Fibroblast of skin of scalp (primary cell): ENCODE measurements around the gene CDKN2AIPNL.
"Not testable (repeated sequence)": the region's sequence is repeated elsewhere in the genome, so short reads cannot be mapped to it uniquely, and the experiment has no call there.

Experiments used
- DNase-seq: peaks from one replicate; pipeline ENCODE4 v3.0.0-alpha.2; 2013

Gene CDKN2AIPNL

DNA sequence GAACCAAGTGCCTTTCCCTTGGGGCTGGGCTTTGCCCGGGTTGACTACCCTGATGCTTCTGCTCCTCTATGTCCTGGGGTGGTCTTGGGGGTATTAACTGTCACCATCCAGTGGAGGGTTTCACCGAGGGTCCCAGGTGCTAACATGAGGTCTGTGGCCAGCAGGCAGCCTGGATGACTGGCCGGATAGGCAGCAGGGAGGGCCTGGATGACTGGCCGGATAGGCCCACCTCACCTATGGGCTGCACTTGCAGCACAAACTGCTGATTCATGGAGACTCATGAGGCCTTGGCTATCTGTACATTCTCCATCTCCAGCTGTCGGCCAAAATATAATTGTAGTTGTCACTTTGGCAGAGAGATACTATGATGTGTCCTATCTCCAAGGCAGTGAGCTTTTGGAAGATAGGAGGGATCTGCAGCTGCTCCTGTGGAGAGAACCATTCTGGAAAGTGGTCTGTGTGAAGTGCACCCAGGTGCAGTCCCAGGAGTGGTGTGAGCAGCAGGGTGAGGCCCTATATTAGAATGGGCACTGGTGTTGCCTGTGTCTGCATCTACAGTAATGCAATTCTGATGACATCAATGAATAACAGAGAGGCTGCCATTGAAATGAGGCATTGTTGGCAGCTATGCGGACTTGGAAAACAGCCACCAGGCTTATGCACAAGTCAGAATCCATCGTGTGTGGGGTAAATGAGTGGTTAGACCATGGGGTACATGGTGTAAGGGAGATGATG lies 26.3 kb upstream of the CDKN2AIPNL start:
- DNase-seq = peak; percentile 80

DNA sequence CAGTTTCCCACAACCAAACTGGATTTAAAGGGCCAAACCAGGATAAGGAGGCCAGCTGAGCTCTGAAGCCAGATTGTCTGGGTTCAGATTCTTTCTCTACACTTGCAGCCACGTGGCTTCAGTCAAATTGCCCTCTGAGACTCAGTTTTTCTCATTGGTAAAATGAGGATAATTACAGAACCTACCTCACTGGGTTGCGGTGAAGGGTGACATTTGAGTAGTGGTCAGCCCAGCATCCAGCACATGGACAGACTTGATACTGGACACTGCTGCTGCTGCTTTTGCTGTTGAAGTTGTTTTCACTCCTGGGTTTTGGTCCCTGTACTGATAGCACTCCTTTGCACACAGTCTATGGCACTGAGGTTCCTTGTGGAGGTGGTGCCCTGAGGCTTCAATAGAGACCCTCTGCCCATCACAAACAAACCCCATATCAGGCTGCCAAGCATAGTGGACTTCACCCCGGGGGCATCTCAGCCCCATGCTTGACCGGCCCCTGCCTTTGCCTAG lies 25.7 kb upstream of the CDKN2AIPNL start:
- no peak for DNase-seq

- peak; percentile 76 for DNase-seq
Observed at GRCh38 chr5:134436523-134437339, 25.1 kb upstream of the CDKN2AIPNL start.

DNA sequence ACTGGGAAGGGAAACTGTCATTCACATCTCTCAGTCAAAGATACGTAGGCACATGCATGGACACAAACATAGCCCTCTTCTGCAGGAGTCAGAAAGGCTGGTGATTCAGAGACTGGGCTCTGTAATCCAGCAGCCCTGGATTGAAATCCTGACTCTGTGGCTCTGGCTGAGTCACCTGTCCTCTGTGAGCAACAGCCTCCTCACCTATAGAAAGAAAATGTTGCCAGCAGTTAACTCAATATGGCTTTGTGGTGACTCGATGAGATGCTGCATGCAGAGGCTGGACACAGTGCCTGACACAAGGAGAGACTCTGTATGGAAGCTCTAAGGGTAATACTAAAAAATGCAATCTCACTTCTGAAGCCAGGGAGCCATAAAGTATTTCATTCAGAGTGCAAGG lies 23.9 kb upstream of the CDKN2AIPNL start:
- DNase-seq = no peak

DNA sequence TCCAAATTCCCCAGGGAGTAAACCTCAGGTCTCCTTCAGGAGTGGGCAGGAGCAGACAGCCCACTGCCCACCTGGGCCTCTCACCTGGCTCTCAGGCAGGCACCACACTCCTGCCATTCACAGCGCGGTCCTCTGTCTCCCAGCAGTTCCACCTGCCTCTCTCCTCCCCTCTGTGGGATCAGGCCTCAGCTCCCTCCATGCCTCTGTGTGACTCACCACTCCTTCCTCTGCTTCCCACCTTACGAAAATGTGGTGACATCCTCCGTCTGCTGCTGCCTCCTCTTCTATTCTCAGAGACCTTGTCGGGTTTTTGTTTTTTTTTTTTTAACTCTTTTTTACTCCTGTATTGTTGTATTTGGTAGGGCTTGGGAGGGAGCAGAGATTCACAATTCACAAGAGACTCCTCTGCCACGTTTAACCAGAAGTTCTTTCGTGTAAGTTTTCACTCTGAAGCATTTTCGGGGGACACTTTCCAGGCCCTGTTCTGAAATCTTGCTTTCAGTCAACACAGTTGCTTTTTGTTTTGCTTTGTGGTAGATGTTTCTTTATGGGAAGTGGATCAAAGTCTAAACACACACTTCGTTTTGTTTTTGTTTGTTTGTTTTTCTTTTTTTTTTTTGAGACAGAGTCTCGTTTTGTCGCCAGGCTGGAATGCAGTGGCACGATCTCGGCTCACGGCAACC lies 21.1 kb upstream of the CDKN2AIPNL start:
- DNase-seq = no peak

GRCh38 chr5:134432174-134432573 lies 20.5 kb upstream of the CDKN2AIPNL start:
- no peak for DNase-seq

DNA sequence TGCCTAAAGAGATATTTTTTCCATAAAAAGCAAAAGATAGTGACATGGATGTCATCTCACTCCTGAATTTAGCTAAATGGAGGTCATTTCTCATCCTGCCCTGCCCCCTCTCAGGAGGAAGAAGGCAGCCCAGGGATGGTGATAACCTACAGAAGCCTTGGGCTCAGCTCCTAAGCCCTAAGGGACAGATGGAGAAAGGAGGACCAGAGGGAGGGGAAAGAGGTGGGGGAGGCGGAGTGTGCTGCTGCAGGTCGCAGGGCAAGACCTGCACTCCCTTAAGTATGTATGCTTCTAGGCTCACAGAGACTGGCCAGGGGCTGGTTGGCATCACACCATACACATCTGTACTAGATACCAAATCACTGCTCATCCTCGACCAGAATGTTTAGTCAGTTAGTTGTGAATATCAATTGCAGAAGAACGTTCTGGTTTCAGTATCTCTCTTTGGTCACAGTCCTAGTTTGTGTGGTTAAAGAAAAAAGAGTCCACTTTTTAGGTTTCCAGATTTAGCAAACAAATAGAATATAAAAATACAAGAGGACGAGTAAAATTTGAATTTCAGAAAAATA lies 18.4 kb upstream of the CDKN2AIPNL start:
- DNase-seq = no peak

DNA sequence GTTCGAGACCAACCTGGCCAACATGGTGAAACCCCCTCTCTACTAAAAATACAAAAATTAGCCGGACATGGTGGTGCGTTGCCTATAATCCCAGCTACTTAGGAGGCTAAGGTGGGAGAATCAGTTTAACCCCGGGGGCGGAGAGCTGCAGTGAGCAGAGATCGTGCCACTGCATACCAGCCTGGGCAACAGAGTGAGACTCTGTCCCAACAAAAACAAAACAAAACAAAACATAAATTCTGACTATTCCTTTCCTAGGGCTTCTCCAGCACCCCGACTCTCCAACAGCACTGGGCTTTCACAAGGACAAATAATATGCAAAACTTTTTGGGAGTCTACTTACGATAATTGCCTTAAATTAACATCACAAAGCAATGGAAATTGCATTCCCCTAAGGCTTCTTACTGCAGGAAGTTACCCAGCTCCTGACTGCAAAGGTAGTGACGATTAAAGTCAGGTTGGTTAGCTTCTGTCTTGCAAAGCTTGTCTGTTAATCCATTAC lies 15.9 kb upstream of the CDKN2AIPNL start:
- no peak for DNase-seq

DNA sequence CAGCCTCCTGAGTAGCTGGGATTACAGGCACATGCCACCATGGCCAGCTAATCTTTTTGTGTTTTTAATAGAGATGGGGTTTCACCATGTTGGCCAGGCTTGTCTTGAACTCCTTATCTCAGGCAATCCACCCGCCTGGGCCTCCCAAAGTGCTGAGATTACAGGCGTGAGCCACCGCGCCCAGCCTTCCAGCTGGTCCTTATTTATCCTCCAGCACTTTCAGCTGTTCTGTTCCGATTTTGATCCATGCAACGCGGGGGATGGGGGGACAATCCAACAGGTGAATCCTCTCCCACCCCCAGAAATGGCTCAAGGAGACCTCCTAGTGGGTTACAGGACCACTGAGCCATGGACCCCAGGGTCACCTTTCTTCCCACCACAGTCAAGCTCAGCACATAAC lies 14.7 kb upstream of the CDKN2AIPNL start:
- DNase-seq = no peak

DNA sequence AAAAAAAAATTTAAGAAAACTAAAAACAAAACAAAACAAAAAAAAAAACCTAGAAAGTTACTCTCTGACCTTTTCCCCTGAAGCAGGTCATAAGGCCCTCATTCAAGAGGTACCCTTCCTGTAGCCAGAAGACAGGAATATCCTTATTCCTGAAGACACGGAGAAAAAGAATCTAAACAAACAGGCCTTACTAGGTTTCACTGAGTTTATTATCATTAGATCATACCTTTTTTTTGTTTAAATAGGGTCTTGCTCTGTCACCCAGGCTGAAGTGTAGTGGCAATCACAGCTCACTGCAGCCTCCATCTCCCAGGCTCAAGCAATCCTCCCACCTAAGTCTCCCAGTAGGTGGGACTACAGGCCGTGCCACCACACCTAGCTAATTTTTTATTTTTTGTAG lies 11.7 kb upstream of the CDKN2AIPNL start:
- no peak for DNase-seq

GRCh38 chr5:134422791-134423365 lies 11.2 kb upstream of the CDKN2AIPNL start:
- no peak for DNase-seq

DNA sequence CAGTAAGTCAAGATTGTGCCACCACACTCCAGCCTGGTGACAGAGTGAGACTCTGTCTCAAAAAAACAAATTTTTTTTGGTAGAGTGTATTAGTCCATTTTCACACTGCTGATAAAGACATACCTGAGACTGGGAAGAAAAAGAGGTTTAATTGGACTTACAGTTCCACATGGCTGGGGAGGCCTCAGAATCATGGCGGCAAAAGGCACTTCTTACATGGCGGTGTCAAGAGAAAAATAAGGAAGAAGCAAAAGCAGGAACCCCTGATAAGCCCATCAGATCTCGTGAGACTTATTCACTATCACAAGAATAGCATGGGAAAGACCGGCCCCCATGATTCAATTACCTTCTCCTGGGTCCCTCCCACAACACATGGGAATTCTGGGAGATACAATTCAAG lies 9.4 kb upstream of the CDKN2AIPNL start:
- not testable (repeated sequence) for DNase-seq

DNA sequence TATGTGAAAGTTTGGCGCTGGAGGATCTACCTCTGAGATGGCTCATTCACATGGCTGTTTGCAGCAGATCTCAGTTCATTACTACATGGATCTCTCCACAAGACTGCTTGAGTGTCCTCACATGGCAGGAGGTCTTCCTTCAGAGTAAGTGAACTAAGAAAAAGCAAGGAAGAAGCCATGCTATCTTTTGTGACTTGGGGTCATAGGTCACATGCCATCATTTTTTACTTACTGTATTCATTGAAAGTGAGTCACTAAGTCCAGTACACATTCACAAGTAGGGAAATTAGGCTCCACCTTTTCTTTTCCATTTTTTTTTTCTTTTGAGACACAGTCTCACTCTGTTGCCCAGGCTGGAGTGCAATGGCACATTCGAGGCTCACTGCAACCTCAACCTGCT lies 8.7 kb upstream of the CDKN2AIPNL start:
- no peak for DNase-seq

DNA sequence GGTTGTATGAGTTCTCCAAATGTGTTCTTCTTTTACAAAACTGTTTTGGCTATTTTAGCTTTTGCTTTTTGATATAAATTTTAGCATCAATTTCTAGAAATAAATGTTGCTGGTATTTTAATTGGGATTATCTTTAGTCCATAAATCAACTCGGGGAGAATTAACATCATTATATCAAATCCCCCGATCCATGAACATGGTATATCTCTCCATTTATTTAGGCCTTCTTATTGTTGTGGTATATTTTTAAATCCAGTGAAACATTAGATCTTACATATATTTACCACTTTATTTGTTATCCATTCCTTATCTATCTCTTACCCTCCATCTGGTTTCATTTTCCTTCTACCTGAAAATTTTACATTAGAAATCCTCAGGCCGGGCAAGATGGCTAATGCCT lies 7.3 kb upstream of the CDKN2AIPNL start:
- no peak for DNase-seq

GRCh38 chr5:134417707-134418106 lies 6.0 kb upstream of the CDKN2AIPNL start:
- DNase-seq = no peak

DNA sequence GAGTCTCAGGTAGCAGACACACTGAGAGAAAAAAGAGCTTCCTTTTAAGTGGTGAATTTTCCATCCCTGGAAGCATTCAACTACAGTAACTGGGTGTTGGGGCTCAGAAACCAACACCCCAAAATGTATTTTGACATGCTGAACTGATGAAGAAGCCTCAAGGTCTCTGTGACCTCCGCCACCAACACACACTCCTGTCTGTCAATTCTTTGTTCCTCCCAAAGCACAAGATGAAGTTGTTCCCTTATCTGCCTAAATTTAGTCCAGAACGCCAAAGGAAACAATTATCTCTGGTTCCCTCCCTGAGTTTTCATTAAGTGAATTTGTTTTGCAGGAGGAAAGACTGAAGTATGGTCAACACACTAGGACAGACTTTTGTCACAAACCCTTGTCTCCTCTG lies 1.4 kb upstream of the CDKN2AIPNL start:
- DNase-seq = no peak

- no peak for DNase-seq
Observed at GRCh38 chr5:134411228-134411545, 494 bp downstream of the CDKN2AIPNL start.

- DNase-seq = no peak
Observed at GRCh38 chr5:134410822-134411221, 859 bp downstream of the CDKN2AIPNL start.

GRCh38 chr5:134409321-134409720 lies 2.4 kb downstream of the CDKN2AIPNL start:
- no peak for DNase-seq

- no peak for DNase-seq
Observed at GRCh38 chr5:134406390-134406789, 5.3 kb downstream of the CDKN2AIPNL start.

- no peak for DNase-seq
Observed at GRCh38 chr5:134403951-134404350, 7.7 kb downstream of the CDKN2AIPNL start.

GRCh38 chr5:134398609-134399155 lies 13.0 kb downstream of the CDKN2AIPNL start:
- DNase-seq = no peak
